Mesothelial cell of epicardium (in vitro differentiated cells): ENCODE data around the gene RNF207. TPM values are rescaled to one million over a fixed set of nuclear protein-coding genes. Genes with fewer than 3 reads are reported as not detected.

Experiments used
- DNase-seq, 2 experiments: peaks; one replicate each; pipeline ENCODE4 v3.0.0; 2021; ENCODE audit warnings: low spot score in 2 of 2; ENCODE audit not compliant: unreplicated experiment in 2 of 2
- H3K27ac Mint-ChIP-seq: 2 replicates; pipeline ENCODE4 v1.8.0; 2021; ENCODE audit warnings: mixed read lengths
- H3K27me3 Mint-ChIP-seq: 2 replicates; pipeline ENCODE4 v1.8.0; 2021; ENCODE audit warnings: low read depth, mixed read lengths
- H3K36me3 Mint-ChIP-seq: 2 replicates; pipeline ENCODE4 v1.8.0; 2021; ENCODE audit warnings: mixed read lengths
- H3K4me1 Mint-ChIP-seq: 2 replicates; pipeline ENCODE4 v1.8.0; 2021; ENCODE audit warnings: mixed read lengths
- H3K4me3 Mint-ChIP-seq: 2 replicates; pipeline ENCODE4 v1.8.0; 2021; ENCODE audit warnings: mild to moderate bottlenecking, moderate library complexity, mixed read lengths
- H3K9me3 Mint-ChIP-seq: 2 replicates; pipeline ENCODE4 v1.8.0; 2021; ENCODE audit warnings: mixed read lengths
- total RNA-seq: library from RNA; stranded (reverse); gene quantifications from 3 replicates; pipeline ENCODE4 v1.2.1, GENCODE V29; 2021
- TF ChIP-seq, protein P1 (sequence below): fragments of 200-600 bp; sonication (generic); IDR thresholded peaks from one replicate; pipeline ENCODE4 v1.5.0; 2021; ENCODE audit warnings: antibody characterized with exemption; ENCODE audit not compliant: unreplicated experiment

RNF207 gene
- total RNA-seq, 1 donor from 2014 or later = 481 TPM

DNA sequence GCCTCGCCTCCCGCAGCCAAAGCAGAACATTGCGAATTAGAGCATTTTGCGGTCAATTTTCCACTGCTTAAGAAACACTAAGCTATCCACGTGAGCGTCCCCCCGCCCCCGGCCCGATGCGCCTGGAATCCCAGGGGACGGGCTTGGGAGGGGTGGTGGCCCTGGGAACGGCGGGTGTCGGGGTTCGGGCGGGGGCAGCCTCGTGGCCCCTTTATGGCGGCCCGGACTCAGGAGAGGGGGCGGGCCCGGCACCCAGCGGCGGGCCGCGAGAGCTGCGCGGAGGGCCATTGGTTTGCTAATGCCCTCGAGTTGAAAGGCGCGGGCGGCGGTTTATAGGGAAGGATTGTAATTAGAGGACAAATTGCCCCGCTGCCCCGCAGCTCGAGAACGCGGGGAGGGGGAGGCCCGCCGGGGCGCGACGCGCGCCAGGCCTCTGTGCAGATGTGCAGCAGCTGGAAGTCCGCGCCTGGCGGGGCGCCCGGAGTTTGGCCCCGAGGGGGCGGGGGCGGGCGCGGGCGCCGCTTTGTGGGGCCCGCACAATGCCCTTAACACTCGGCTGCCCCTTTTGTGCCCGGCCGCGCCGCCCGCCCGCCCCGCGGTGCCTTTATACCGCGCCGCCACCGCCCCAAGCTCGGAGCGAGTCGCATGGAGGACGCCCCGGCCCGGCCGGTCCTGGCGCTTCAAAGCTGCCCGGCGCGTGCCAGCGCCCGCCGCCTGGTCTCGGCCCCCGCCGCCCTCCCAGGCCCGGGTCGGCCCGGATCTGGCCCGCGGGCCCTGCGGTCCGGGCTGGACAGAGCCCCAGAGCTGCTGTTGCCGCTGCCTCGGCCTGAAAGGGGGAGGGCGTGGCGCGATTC lies 36.2 kb downstream of the RNF207 start:
- no peak overlapping the region for H3K27ac Mint-ChIP-seq

DNA sequence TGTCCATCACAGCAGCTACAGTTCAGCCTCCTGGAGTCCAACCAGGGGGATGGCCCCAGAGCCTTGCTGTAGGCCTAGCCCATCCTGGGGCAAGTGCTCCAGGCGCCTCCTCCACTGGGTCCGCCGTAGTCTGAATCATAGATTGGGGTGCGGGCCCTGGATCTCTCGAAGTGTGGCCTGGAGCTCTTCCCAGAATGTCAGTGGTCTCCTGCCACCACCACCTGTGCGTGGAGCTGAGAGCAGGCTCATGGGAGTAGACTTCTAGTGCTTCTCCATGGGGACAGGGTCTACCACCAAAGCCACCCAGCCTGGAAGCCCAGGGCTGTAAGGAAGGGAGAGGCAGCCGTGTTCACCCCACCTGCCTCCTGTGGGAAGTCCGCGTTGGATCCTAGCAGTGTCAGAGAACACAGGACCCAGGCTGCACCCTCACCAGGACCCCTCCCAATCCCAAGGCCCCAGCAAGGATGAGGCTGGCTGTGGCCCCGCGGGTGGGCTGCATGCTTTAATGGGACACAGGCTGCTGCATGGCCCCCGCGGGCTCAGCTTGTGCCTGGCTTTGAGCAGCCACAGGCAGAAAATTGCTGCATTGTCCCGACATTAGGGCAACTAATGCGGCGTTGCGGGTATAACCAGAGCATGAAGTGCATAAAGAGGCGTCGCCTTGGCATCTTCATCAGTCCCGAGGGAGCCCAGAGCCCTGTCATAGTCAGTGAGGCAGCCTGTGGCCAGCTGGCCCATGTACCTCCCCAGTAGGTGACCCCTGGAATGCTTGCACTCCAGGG lies 37.3 kb downstream of the RNF207 start:
- TF ChIP-seq, protein P1, sequence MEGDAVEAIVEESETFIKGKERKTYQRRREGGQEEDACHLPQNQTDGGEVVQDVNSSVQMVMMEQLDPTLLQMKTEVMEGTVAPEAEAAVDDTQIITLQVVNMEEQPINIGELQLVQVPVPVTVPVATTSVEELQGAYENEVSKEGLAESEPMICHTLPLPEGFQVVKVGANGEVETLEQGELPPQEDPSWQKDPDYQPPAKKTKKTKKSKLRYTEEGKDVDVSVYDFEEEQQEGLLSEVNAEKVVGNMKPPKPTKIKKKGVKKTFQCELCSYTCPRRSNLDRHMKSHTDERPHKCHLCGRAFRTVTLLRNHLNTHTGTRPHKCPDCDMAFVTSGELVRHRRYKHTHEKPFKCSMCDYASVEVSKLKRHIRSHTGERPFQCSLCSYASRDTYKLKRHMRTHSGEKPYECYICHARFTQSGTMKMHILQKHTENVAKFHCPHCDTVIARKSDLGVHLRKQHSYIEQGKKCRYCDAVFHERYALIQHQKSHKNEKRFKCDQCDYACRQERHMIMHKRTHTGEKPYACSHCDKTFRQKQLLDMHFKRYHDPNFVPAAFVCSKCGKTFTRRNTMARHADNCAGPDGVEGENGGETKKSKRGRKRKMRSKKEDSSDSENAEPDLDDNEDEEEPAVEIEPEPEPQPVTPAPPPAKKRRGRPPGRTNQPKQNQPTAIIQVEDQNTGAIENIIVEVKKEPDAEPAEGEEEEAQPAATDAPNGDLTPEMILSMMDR = no peak
- Mint-ChIP-seq H3K27ac (no peak overlapping the region), H3K27me3 (peaks cover 91% of the 10 kb centered on the region), H3K4me3 (no peak overlapping the region), H3K36me3 (no peaks in the 10 kb centered on the region), H3K4me1 (peaks cover 11% of the 10 kb centered on the region), H3K9me3 (no peaks in the 10 kb centered on the region)
- DNase-seq = no peak

More for the DNA sequence above, 36.2 kb downstream of the RNF207 start:
- Mint-ChIP-seq H3K36me3 (no peaks in the 10 kb centered on the region), H3K27me3 (peaks cover 90% of the 10 kb centered on the region), H3K9me3 (no peaks in the 10 kb centered on the region), H3K4me3 (no peak overlapping the region), H3K4me1 (peaks cover 11% of the 10 kb centered on the region)
- no peak for DNase-seq
- TF ChIP-seq, protein P1 = no peak

DNA sequence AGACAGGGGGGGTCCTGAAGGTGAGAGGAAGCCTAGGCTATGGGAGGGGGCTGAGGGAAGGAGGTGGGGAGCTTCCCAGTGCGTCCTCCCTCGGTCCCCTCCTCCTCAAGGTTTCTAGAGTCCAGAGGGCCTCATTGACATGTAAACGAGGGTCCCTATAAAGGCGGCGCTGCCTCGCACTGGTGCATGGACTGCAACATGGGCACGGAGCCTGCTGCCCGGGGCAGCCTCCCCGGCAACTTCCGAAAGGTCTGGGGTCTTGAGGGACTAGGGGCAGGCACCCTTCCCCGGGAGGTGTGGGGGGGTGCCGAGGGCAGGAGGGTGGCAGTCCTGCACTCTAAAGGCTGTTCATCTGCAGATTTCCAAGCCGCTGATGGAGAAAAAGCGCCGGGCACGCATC lies 38.1 kb downstream of the RNF207 start, which contains the start of gene HES3:
Gene HES3 (plus strand): TSS at position 187 of the 400 bp plus-strand sequence. CDS start 187 bp downstream, at position 374.
- Mint-ChIP-seq H3K27ac (no peak within 1 kb of the TSS), H3K9me3 (no peaks in the 10 kb centered on the region), H3K27me3 (peaks cover 91% of the 10 kb centered on the region), H3K4me3 (no peak within 1 kb of the TSS), H3K4me1 (peaks cover 11% of the 10 kb centered on the region), H3K36me3 (no peaks in the 10 kb centered on the region)
- TF ChIP-seq, protein P1 = no peak
- no peak for DNase-seq

DNA sequence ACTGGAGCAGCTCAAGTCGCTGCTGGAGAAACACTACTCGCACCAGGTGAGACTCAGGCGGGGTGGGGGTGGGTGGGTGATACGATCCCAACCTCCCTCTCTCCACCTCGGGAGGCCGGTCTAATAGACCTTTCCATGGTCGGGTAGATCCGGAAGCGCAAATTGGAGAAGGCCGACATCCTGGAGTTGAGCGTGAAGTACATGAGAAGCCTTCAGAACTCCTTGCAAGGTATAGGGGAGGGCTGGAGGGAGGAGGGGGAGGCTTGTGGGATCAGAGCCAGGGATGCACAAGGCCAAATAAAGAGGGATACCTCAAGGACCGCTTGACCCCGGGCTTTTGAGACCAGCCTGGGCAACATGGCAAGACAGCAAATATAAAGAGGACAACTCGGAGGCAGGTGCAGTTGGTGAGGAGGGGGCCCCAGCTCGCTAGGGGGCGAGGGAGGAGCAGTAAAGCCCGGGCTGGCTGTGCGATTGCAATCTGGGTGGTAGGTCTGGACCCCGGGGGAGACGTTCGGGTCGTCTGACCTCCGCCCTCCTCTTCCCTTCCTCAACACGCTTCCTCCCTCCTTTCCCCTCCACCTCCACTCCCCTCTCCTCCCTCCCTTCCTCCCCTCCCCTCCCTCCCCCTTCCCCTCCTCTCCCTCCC lies 38.6 kb downstream of the RNF207 start:
- no peak overlapping the region for H3K27ac Mint-ChIP-seq
- H3K27me3 Mint-ChIP-seq = peaks cover 86% of the 10 kb centered on the region
- no peak overlapping the region for H3K4me3 Mint-ChIP-seq
- TF ChIP-seq, protein P1 = no peak
- H3K9me3 Mint-ChIP-seq = no peaks in the 10 kb centered on the region
- DNase-seq = no peak
- no peaks in the 10 kb centered on the region for H3K36me3 Mint-ChIP-seq
- peaks cover 11% of the 10 kb centered on the region for H3K4me1 Mint-ChIP-seq

DNA sequence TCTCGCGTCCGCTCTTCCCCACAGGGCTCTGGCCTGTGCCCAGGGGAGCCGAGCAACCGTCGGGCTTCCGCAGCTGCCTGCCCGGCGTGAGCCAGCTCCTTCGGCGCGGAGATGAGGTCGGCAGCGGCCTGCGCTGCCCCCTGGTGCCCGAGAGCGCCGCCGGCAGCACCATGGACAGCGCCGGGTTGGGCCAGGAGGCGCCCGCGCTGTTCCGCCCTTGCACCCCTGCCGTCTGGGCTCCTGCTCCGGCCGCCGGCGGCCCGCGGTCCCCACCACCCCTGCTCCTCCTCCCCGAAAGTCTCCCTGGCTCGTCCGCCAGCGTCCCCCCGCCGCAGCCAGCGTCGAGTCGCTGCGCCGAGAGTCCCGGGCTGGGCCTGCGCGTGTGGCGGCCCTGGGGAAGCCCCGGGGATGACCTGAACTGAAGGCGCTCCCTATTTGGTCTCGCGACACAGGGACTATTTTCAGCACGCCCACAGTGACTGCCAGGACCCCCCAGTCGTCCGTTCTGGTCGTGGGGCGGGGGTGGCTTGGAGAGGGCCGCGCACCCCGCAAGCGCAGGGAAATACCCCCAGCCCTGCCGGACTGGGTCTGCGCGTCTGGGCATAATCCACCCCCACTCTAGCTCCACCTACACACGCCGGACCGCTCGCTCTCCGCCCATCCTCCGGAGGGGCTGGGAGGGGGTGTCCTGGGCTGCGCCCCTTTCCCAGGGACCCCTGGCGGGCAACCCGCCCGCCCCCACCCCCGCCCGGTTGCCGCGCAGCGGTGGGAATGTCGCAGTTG lies 39.4 kb downstream of the RNF207 start:
- Mint-ChIP-seq H3K4me3 (no peak overlapping the region), H3K27me3 (peaks cover 83% of the 10 kb centered on the region), H3K4me1 (peaks cover 11% of the 10 kb centered on the region), H3K27ac (no peak overlapping the region), H3K36me3 (no peaks in the 10 kb centered on the region), H3K9me3 (no peaks in the 10 kb centered on the region)
- TF ChIP-seq, protein P1 = peak; percentile 81
- peak; percentile 88 to 90 for DNase-seq
